GM12865 (cell line): ENCODE data around the gene ZBTB7C.

Source experiments
- DNase-seq: peaks from one replicate; pipeline ENCODE4 v3.0.0; 2010; ENCODE audit warnings: low read depth
- H3K4me3 ChIP-seq: 2 replicates; pipeline ENCODE4 v1.5.1; 2011; ENCODE audit warnings: mild to moderate bottlenecking, low read depth, low read length, control low read depth
- CTCF ChIP-seq: IDR thresholded peaks from 2 replicates; pipeline ENCODE4 v1.5.1; 2011; ENCODE audit warnings: low read length, control low read depth, low read depth, inconsistent platforms; ENCODE audit not compliant: insufficient read depth; ENCODE audit errors: missing control alignments

Gene ZBTB7C

GRCh38 chr18:48306838-48307237 is 102.3 kb downstream of the ZBTB7C start:
- DNase-seq = no peak
- H3K4me3 ChIP-seq = no peak overlapping the region
- TF ChIP-seq CTCF = no peak

GRCh38 chr18:48304906-48305693 is 104.1 kb downstream of the ZBTB7C start:
- H3K4me3 ChIP-seq = no peak overlapping the region
- TF ChIP-seq CTCF = no peak
- DNase-seq = no peak

DNA sequence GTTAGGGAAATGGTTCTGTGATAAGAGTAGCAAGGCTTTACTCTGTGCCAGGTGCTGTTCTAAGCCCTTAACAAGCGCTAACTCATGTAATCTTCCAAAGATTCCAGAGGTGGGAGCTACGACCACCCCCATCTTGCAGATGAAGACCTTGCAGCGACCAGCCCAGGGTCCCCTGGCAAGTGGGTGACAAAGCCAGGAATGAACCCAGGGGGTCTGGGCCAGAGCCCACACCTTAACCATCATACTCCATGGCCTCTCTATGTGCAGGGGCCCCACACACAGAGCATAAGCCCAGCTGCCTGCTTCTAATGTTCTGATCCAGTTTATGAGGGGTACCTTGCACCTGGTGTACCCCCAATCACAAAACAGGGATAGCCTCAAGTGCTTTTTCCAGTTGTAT is 105.3 kb downstream of the ZBTB7C start:
- TF ChIP-seq CTCF = no peak
- DNase-seq = no peak
- H3K4me3 ChIP-seq = no peak overlapping the region

GRCh38 chr18:48302736-48303135 is 106.4 kb downstream of the ZBTB7C start:
- no peak for TF ChIP-seq CTCF
- no peak overlapping the region for H3K4me3 ChIP-seq
- no peak for DNase-seq

DNA sequence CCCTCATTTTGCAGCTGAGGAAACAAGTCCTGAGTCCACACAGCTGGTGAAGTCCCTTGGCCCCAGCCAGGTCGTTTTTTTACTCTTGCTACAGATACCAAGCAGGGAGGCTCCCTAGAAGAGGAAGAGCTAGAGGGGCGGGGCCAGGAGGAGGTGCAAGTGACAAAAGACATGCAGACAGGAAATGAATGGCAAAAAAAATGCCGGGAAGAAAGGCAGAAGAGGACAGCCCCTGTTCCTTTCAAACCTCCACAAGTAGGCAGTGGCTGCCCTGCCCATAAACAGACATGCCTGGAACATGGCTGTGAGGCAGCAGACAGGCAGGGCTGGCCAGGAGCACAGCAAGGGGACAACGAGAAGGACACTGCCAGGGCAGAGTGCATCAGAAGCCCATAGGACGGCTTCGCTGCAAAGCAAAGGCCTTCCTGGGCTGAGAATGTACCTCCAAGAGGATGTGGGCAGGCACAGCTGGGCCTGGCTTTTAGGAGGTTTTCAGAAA is 108.7 kb downstream of the ZBTB7C start:
- peak; percentile 20 for DNase-seq
- no peak for TF ChIP-seq CTCF
- no peak overlapping the region for H3K4me3 ChIP-seq

GRCh38 chr18:48297139-48297538 is 112.0 kb downstream of the ZBTB7C start:
- TF ChIP-seq CTCF = no peak
- no peak for DNase-seq
- no peak overlapping the region for H3K4me3 ChIP-seq

DNA sequence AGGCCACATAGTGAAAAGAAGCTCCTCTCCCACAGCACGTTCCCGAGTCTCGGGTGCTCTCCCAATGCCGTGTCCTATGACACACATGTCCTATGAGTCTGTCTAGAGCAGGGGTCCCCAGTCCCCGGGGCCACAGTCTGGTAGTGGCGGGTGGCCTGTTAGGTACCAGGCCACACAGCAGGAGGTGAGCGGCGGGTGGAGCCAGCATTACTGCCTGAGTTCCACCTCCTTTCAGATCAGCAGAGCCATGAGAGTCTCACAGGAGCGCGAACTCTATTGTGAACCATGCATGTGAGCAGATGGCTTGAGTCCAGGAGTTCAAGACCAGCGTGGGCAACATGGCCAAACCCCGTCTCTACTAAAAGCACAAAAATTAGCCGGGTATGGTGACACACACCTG is 112.6 kb downstream of the ZBTB7C start:
- TF ChIP-seq CTCF = no peak
- H3K4me3 ChIP-seq = no peak overlapping the region
- no peak for DNase-seq
